NCI-H526 (cell line): Measurements from ENCODE around the gene BTNL3.

Experiments
- DNase-seq, 2 experiments: peaks; one replicate each; lab custom pipeline; 2025; lab: John Stamatoyannopoulos, UW

The BTNL3 gene

DNA sequence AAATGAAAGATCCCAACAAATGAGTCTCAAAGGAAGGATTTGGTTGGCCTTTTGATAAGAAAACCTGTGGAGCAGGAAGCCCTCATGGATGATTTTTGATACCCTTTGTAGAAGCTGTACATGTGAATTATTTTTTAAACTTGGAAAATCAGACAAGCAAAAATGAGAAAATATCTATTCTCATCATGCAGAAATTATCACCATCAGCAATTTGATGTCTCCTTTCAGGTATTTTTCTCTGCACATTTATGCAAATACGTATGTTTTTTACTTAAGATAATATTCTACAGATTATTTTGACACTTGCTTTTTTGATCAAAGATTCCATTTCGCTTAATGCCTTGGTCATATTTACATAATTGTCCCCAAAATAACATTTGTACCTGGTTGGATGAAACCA is 58.6 kb downstream of the BTNL3 start:
- no peak for DNase-seq

DNA sequence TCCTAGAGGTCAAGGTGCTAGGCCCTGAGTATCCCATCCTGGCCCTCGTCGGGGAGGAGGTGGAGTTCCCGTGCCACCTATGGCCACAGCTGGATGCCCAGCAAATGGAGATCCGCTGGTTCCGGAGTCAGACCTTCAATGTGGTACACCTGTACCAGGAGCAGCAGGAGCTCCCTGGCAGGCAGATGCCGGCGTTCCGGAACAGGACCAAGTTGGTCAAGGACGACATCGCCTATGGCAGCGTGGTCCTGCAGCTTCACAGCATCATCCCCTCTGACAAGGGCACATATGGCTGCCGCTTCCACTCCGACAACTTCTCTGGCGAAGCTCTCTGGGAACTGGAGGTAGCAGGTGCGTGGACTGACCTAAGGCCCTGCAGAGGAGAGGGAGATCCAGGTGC is 59.3 kb downstream of the BTNL3 start:
- DNase-seq = no peak

DNA sequence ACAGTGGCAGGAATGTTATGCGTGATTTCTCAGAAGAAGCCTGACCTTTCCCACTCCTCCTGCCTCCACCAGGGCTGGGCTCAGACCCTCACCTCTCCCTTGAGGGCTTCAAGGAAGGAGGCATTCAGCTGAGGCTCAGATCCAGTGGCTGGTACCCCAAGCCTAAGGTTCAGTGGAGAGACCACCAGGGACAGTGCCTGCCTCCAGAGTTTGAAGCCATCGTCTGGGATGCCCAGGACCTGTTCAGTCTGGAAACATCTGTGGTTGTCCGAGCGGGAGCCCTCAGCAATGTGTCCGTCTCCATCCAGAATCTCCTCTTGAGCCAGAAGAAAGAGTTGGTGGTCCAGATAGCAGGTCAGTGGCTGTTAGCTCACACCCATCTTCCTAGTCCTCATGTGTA is 61.4 kb downstream of the BTNL3 start:
- DNase-seq = no peak

DNA sequence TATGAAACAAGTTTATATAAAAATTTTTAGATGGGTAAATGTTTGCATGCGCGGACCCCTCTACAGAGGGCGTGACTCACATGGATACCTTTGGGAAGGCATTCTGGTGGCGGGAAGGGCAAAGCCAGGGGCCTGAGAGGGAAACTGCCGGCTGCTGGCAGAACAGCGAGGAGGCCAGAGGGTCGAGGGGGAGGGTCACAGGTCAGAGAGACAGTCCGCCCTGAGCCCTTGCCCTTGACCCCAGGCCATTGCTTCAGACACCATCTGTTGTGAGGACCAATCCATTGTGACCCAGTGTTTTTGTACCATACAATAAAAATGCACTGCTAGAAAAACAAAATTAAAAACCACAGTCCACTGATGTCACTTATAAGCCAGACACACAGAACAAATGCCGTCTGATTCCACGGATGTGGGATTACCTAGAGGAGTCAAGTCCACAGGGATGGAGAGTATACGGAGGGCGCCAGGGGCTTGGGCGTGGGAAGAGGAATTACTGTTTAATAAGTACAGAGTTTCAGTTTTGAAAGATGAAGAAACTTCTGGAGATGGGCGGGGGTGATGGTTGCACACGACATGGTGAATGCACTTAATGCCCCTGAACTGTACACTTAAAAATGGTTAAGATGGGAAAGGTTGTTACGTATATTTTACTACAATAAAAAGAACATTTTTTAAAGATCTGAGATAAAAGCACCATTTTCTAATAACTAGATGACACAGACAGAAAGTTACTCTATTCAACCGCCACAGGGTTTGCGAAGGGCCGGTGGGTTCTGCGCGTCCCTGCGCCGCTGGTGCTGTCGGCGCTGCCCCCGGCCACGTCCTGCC is 63.4 kb downstream of the BTNL3 start:
- no peak for DNase-seq

DNA sequence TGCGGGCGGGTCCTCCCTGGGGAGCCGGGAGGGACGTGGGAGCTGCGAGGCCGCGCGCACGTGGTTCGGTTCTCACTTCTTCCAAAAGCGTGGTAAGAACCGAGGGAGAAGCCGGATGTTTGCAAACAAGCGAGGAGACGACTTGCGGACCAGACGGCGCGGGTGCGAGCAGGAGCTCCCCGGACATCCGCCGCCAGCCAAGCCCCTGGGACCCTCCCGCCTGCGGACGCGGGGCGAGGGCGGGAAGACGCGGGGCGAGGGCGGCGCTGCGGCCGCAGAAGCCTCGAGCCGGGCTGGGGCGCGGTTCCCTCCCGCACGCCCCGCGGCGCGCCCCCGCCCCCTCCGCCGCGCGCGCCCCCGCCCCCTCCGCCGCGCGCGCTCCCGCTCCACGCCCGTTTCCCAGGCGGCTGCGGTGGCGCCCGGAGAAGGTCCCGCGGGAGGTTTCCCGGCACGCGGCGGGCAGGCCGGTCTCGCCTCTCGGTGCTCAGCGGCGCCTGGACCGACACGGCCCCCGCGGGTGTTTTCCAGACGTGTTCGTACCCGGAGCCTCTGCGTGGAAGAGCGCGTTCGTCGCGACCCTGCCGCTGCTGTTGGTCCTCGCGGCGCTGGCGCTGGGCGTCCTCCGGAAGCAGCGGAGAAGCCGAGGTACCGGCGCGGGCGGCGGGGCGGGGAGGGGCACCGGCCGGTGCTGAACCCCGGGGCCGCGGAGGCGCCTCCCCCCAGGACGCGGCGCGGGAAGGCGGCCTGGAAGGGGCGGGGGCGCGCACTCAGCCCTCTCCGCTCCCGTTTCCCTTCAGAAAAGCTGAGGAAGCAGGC is 64.2 kb downstream of the BTNL3 start:
- no peak for DNase-seq

DNA sequence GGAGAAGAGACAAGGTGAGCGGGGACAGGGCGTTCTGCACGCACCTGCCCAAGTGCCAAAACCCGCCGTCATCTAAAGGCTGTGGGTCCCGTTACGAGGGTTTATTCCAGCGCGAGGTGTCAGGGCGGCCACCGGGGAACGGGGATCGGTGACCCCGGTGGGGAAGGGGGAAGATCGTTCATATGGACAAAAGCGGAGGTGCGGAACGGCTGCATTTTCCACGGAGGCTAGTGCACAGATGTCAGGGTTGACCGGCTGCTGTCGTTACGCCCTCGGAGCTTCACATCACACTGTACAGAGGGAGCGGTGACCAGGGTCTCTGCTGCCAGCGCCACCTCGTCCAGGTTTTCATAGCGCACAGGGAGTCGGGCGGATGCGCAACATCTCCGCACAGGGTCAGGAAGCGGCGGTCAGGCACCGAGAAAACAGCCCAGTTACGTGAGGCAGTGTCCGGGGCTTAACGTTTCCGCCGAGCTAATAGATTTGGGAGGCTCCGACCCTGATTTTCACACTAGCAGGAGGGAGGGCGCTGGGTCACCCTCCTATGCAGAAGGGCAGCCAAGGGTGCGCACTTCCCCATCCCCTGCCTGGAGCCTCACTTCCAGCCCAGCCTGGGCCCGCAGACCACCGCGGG is 65.0 kb downstream of the BTNL3 start:
- no peak for DNase-seq

DNA sequence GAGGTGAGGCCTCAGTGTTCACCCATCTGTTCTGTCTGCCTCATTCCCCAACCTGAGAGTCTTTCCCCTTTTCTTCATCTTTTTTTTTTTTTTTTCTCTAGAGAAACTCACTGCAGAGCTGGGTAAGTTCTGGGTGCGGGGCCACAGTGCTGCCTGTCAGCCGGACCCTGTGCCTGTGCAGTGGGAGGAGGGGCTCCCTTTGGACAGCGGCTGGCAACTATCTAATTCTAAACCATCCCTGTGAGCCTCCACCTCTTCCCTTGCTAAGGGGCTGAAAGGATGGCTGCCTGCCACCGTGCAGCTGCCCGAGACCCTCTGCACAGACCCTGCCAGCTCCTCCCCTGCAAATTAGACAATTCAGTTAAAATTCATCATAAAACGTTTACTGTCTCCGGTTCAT is 65.5 kb downstream of the BTNL3 start:
- DNase-seq = no peak

DNA sequence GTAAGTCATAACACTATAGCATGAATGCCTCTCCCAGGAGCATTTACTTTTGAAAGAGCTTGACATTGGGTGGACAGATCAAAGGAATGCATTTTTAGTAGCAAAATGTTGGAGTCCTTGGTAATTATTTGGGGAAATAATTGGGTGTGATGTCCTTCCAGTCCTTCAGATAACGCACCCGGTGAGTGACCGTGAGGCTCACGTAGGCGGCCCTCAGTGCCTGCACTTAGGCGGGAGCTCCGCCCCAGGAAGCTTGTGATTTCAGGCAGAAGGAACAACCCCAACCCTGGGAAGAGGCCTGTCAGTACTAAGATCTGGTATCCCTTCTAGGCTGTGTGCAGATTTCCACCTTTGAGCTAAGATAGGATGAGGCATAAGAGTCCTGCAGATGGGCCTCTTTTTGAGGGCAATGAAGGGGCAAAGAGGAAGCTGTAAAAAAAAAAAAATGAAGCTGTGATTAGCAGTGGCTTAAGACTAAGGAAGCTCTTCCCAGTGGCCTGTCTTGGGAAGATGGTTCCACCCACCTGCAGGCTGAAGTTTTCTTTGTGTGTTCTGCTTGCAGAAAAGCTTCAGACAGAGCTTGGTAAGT is 66.3 kb downstream of the BTNL3 start:
- no peak for DNase-seq
